Caki2 (cell line): ENCODE measurements around the gene XPR1. TPM values are rescaled to one million over a fixed set of nuclear protein-coding genes. Genes with fewer than 3 reads are reported as not detected.

Experiments used
- DNase-seq: peaks from one replicate; pipeline ENCODE4 v3.0.0-alpha.2; 2015; ENCODE audit warnings: low read depth
- in situ Hi-C: cut with HindIII; loops from 2 replicates; pipeline ENCODE4 v1.10.0; 2016; ENCODE audit warnings: low sequenced_read_pairs, low pct_unique_long_range_greater_than_20kb, mixed read lengths
- total RNA-seq: library from RNA; depleted of rRNA; stranded (reverse); fragments of >200 nt; shearing (Covaris generic); gene quantifications from 2 replicates; pipeline ENCODE4 v1.2.3, GENCODE V29; 2014; ENCODE audit warnings: low replicate concordance

XPR1 gene
- total RNA-seq, 1 experiment from 2014 or later, result 14.1 TPM

DNA sequence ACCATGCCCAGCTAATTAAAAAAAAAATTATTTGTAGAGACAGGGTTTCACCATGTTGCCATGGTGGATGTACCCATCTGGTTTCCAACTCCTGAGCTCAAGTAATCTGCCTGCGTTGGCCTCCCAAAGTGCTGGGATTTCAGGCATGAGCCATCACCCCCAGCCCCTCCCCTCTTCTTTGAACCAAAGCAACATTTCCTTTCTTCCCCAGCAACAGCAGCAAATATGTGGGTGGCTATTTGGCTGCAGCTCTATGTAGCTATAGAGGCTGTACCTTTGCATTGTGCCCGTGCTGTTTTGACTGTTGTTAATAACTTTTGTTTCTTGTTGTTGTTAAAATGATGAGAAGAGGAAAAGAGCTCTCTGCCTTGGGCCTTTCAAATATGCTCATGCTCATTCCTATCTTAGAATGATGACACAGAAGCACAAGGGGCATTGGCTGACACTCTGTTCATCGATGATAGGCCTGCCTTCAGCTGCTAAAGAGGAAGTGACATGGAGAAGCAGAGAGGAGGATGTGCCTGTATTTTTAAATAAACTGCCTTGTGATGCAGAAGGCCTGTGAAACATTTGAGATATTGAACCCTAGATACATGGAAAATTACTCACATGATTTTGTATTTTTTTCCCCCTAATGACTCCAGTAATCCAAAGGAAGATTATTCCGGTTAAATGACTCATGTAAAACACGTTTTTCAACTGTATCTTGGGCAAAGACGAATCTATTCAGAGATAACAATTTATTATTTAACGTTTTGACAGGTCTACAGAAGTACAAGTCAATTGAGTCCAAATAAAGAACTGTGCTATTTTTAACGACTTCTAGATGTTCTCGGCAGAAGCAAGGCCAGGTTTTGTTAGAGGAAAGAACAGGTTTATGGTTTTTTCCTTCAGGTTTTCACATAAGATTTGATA lies 20.5 kb upstream of the XPR1 start:
- no peak for DNase-seq
- in situ Hi-C loops, result no loop called here

DNA sequence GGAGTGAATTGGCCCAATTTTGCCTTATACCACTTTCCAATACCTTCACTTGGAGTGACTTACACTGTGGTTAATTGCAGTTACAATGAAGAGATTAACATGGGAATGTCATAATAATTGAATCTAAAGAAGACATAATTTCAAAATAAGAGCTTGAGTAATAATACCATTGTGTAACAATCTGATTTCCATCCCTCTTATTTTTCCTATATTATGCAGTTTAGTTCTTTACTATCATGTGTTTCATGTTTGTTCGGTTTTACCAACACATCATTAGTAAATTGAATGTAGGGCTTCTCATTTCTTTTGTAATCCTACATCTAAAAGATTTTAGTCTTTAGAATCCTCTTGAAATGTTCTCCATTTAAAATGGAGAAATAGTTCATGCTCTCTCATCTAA lies 19.2 kb upstream of the XPR1 start:
- in situ Hi-C loops, result no loop called here
- DNase-seq, result no peak

DNA sequence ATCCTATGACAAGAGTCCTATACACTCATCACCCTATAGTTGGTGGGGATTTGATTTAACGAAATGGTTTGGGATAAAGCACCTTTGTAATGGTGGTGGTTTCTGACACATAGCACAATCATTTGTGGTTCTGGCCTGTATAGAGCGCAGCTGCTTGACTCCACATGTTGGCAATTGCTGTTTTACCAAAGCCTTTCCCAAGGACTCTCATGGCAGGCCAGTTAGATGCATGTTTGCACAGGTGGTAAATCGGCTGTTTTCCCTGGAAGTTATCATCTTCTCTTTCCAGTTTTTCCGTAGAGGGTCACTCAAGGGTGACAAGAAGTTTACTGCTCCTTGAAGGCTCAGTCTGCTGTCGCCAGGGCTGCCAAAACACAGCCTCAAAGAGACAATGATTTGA lies 17.1 kb upstream of the XPR1 start:
- in situ Hi-C loops, result no loop called here
- DNase-seq, result no peak

DNA sequence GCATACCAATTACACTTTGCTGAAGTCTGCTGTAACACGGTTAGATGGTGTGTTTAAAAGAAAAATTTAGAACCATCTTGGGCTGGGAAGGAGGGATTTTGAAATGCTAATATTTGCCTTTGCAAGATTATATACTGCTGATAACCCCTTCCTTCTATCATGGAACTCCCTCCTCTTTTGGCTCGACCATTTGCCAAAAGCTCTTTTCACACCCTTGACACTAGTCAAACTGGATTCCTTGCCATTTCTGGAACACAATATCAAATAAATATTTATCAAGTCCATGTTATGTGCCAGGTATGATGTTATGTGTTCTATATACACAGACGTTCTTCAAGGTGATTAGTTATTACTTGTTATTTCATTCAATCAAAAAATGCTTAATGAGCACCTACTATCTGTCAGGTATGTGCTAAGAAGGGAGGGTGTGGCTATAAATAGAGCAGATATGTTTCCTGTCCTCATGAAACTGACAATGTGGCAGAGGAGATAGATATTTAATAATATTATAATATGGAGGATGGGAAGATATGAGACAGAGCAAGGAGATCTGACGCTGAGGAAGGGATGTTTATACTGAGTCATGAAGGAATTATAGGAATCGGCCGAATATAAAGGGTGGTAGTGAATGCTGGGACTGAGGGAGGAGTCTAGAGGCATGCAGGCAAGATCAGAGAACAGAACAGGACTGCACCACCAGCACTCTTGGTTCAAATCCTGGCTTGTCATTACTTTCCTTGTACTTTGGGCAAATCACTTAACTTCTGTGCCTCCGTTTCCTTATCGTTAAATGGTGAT lies 16.1 kb upstream of the XPR1 start:
- DNase-seq, result no peak
- in situ Hi-C loops, result no loop called here

DNA sequence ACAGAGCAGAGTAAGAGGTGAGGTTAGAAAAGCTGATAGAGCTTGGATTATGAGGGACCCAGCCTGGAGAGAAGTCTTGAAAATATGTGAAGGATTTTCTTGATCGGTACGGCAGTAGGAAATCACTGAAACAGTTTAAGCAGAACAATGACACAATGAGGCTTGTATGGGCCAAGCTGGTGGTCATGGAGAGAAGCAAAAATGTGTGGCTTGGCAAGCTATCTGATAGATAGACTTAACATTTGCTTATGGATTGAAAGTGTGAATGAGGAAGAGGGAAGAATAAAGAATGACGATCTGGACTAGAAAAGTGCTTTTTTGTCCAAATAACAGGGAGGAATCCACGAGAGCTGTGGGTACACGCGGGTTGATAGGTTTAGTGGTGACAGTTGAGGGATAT lies 15.4 kb upstream of the XPR1 start:
- in situ Hi-C loops, result no loop called here
- DNase-seq, result no peak

DNA sequence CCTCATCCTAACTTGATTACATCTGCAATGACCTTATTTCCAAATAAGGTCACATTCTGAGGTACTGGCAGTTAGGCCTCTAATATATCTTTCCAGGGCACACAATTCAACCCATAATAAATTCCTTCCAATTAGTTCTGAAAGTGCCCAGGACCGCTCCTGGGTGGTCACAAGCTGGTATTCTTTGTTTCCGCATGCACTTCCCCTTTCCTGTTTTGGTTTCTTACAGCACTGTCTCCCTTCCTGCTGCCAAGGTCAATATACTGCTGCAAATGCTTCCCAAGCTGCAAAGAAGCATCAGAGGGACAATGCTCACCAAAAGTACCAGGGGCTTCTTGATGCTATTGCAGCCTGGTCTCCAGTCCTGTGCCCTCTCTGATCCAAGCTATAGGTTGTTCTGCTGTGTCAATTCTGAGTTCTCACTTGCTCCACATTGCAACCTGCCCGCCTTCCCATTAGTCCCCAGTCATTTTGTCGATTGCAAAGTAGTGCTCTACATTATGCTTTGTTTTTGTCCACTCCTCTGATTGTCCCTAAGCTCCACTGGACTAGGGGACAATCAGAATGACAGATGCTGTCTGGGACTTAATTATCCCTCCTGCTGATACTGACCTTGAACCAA lies 13.9 kb upstream of the XPR1 start:
- no peak for DNase-seq
- in situ Hi-C loops, result no loop called here

DNA sequence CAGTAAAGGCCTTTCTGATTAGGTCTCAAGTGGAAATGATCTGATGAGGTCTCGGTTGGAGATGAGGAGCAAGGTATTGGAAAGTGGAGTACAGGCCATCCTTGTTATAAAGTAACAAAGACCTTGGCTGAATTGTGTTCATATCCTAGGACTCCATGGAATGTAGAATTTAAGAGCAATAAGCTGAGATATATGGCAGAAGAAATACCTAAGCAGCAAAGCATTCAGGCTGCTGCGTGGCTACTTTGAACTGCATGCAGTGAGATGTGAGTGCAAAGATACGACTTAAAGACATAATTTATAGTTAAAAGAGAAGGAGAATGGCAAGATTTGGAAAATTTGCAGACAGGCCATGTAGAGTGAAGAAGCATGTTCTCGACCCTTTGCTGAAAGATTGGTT lies 11.2 kb upstream of the XPR1 start:
- in situ Hi-C loops, result no loop called here
- DNase-seq, result no peak

DNA sequence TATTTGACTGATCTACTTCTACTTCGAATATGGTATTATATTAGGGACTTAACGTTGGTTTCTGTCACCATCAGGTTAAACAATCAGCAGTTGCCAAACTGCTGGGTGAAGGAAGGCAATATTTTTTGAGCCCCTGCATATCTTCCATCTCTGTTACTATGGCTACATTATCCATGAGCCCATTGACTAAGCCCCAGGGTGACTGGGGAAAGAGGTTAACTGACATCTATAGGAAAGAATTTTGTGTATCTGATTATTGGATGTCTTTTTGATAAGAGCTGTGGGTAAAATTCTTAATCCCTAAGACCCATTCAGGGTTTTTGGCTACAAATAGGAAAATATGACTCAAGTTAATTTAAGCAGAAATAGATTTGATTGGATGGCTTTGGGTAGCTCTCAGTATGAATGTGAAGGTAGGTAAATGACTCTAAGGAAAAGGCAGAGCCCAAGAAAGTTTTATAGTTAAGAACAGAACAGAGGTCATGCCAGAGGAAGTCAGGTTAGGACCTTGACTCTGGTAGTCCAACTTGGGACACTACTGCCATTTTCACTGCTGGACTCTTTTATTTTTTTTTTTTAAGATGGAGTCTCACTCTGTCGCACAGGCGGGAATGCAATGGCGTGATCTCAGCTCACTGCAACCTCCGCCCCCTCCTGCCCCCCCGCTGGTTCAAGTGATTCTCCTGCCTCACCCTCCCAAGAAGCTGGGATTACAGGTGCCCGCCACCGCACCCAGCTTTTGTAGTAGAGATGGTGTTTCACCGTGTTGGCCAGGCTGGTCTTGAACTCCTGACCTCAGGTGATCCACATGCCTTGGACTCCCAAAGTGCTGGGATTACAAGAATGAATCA lies 8.9 kb upstream of the XPR1 start:
- in situ Hi-C loops, result no loop called here

DNA sequence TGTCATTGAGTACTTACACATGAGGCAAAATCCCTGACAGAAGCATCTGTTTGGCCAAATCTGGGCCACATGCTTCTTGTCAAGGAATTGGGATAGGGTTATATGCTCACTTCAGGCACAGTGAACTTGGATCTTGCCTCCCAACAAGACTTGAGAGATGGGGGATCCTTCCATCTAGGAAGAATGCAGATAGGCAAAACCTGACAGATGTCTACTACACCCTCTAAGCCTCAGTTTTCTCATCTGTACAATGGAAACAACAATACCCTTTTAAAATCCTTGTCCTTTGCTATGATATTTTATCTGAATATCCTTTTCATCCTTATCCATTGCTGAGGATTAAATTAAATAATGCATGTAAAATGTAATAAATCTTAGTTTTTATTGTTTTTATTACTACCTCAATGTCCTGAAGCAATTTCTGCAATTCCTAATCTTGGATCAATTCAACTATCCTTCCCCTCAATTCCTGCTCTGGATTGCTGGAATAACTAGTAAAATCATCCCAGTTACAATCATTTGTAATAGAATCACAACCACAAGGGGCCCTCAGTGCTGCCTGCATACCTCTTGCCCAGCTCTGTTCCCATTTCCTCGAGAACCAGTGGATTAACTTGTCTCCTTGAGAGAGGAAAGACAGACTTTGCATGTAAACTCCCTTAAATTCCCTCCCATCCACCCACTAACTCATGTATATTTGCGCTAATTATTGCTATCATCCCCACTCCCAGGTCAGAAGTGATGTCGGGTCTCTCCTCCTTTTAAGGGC lies 8.1 kb upstream of the XPR1 start:
- in situ Hi-C loops, result no loop called here
- DNase-seq, result peak; percentile 10

More for the DNA sequence above, 8.9 kb upstream of the XPR1 start:
- no peak for DNase-seq

DNA sequence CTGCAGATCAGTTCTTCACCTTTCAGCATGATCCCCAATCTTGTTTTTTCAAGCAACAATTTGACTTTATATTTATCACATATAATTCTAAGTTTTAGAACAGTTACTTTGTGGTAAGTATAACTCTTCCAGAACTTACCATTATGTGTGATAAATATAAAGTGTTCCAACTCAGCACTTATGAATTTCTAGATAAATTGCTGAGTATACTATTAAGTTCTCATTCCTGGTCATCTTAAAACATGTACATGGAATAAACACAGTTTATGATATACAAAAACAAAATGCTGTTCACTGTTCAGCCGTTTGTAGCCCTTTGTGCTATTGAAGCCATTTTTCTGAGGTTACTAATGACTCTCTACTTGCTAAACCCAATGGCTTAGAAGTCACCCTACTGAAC lies 5.1 kb upstream of the XPR1 start:
- in situ Hi-C loops, result no loop called here

DNA sequence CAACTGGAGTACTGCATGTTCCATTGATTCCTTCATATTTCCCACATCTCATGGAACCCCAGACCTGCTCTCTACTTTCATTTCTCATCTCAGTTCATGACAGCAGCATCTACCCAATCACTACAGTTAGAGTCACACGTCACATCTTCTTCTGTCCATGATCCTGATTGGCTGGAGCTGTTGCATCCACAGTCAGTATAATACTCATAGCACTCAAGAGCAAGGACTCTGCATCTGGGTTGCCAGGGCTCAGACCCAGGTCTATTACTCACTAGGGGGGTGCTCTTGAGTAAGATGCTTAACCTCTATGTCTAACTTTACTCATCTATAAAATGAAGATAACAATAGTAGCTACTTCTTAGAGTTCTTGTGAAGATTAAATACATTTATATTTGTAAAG lies 4.4 kb upstream of the XPR1 start:
- in situ Hi-C loops, result no loop called here
- DNase-seq, result no peak

More for the DNA sequence above, 5.1 kb upstream of the XPR1 start:
- no peak for DNase-seq

DNA sequence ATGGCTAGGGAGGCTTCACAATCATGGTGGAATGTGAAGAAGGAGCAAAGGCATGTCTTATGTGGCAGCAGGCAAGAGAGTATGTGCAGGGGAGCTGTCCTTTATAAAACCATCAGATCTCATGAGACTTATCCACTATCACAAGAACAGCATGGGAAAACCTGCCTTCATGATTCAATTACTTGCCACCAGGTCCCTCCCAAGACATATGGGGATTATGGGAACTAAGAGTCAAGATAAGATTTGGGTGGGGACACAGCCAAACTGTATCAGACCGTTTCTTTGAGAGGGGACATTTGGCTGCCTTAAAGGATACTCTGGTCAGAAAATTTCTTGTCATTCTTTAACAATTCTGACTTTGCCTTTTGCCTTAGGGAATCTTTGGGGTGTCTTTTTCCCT lies 3.2 kb upstream of the XPR1 start:
- in situ Hi-C loops, result no loop called here

DNA sequence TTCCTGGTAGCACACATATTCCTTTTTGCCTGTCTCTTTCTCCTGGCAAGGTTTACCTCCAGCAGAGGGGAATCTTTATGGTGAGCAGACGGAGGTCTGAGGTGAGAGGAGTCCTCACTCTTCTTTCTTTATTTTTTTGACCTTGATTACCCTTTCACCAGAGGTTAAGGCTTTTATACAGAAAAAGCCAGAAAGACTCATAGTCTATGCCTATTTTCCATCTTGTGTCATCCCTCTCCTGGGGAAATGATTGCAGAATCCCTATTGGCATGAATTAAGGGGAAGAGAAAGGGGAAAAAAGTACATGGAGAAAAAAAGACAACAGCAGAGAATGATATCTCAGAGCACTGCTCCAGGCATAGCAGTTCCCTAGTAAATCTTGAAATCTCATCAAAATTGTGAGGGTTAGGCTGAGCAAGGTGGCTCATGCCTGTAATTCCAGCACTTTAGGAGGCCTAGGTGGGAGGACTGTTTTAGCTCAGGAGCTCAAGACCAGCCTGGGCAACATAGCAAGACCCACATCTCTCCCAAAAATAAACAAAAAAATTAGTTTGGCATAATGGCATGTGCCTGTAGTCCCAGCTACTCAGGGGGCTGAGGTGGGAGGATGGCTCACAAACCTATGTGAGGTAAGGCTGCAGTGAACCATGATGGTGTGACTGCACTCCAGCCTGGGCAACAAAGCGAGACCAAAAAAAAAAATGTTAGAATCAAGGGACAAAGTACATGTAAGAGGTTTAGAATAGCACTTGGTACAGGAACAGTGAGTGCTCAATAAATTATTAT lies 1.2 kb upstream of the XPR1 start:
- DNase-seq, result peak; percentile 40
- in situ Hi-C loops, result no loop called here

More for the DNA sequence above, 3.2 kb upstream of the XPR1 start:
- no peak for DNase-seq

DNA sequence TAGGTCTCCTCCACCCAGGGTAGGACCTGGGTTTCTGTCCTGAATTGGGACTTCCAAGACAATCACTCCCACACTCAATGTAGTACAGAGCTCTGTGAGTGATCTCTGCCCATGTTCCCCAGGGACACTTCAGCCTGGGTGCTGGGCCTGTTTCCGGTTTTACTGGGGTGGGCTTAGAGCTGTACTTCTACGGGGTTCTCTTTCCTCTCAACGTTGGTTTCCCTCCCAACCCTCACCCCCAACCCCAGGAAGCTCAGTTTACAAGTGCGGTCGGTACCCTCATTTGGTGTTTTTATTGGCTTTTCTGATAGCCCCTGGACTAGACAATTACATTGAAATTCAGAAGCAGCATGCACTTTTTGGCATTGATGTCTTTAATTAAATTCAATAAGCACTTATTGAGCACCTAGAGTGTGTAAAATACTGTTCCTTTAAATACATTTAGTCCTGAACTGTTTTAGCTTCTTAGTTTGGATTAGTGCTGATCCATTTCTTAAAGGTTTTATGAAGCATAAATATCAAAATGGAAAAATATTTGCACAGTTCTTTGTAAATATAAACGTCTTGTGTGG lies 542 bp upstream of the XPR1 start:
- in situ Hi-C loops, result no loop called here
- no peak for DNase-seq

DNA sequence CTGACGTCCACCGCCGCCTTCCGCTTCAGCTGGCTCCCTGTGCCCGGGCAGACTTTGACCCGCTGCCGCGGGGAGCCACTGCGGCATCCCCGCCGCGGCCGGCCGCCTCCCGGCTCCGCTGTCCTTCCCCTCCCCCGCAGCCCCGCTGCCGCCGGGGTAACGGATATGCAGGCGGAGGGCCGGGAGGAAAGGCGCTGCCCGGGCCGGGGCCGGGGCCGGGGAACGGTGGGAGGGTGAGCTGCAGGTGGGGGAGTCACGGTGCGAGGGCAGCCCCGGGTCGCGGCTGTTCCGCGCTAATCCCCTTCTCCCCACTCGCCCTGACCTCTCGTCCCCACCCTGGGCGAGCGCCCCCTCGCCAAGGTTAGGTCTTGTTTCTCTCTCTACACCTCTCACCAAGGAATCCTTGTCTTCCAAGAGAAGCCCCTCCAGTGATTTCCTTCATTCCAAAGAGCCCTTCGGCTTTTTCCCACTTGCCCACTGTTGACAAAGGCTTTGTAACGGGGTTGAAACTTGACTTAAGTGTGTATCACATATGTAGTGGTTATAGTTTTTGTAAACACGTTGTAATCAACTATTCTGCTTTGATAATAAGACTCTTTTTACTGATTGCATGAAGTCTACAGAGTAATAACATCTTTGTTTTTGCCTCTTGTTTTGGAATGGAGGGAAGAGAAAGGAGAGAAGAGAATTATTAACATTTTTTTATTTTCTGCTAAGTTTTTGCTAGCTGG lies 669 bp downstream of the XPR1 start:
- no peak for DNase-seq
- in situ Hi-C loops, result no loop called here
